ENCODE data around the gene GPALPP1. TPM values are rescaled to one million over a fixed set of nuclear protein-coding genes. Genes with fewer than 3 reads are reported as not detected.
"Not testable (repeated sequence)": the region's sequence is repeated elsewhere in the genome, so short reads cannot be mapped to it uniquely, and the experiment has no call there.

GPALPP1 gene
- polyA plus RNA-seq, 4 donors = 6.8 to 32.5 (median 10.0) TPM

GRCh38 chr13:45016792-45017425 is 27.6 kb downstream of the GPALPP1 start:
- Histone ChIP-seq H3K27me3 (ENCODE audit: control insufficient read depth in 3 of 3, insufficient read depth in 3 of 3, low read length in 3 of 3) (no peaks in the 10 kb centered on the region), H3K27ac (ENCODE audit: low read depth in 1 of 3, low read length in 2 of 3) (no peak overlapping the region), H3K4me3 (ENCODE audit: low read depth in 1 of 3, low read length in 3 of 3) (no peak overlapping the region), H3K36me3 (ENCODE audit: control insufficient read depth in 3 of 3, insufficient read depth in 2 of 3, low read depth in 1 of 3, low read length in 3 of 3) (peaks cover 2 to 22% (median 4%) of the 10 kb centered on the region in 3 donors), H3K9me3 (ENCODE audit: control insufficient read depth in 2 of 2, insufficient read depth in 1 of 2, low read depth in 1 of 2, low read length in 1 of 2) (no peaks in the 10 kb centered on the region), H3K4me1 (ENCODE audit: control insufficient read depth in 3 of 3, insufficient read depth in 2 of 3, low read depth in 1 of 3, low read length in 2 of 3) (no peaks in the 10 kb centered on the region)
- DNase-seq (no peak), FAIRE-seq (no peak)
- WGBS, 3 donors = 90 to 95% (median 95%) methylated on average over 3 of the region's 3 CpGs

- H3K4me1 ChIP-seq (ENCODE audit: control insufficient read depth in 3 of 3, insufficient read depth in 2 of 3, low read depth in 1 of 3, low read length in 2 of 3); H3K27ac ChIP-seq (ENCODE audit: low read depth in 1 of 3, low read length in 2 of 3); FAIRE-seq; H3K9me3 ChIP-seq (ENCODE audit: control insufficient read depth in 2 of 2, insufficient read depth in 1 of 2, low read depth in 1 of 2, low read length in 1 of 2); DNase-seq; H3K27me3 ChIP-seq (ENCODE audit: control insufficient read depth in 3 of 3, insufficient read depth in 3 of 3, low read length in 3 of 3); H3K4me3 ChIP-seq (ENCODE audit: low read depth in 1 of 3, low read length in 3 of 3): not testable (repeated sequence)
- H3K36me3 ChIP-seq (ENCODE audit: control insufficient read depth in 3 of 3, insufficient read depth in 2 of 3, low read depth in 1 of 3, low read length in 3 of 3) = peaks cover 2 to 33% (median 2%) of the 10 kb centered on the region in 3 donors
- WGBS, 3 donors = 95 to 97% (median 97%) methylated on average over 7 of the region's 7 CpGs
These were observed 30.6 kb downstream of the GPALPP1 start for GRCh38 chr13:45019981-45020380.

GRCh38 chr13:45021250-45021649 is 31.9 kb downstream of the GPALPP1 start:
- no peak overlapping the region for H3K4me3 ChIP-seq (ENCODE audit: low read depth in 1 of 3, low read length in 3 of 3)
- 78 to 95% (median 88%) methylated on average over 3 of the region's 3 CpGs for WGBS, 3 donors
- DNase-seq = no peak
- H3K9me3 ChIP-seq (ENCODE audit: control insufficient read depth in 2 of 2, insufficient read depth in 1 of 2, low read depth in 1 of 2, low read length in 1 of 2) = no peaks in the 10 kb centered on the region
- H3K27me3 ChIP-seq (ENCODE audit: control insufficient read depth in 3 of 3, insufficient read depth in 3 of 3, low read length in 3 of 3) = no peaks in the 10 kb centered on the region
- H3K4me1 ChIP-seq (ENCODE audit: control insufficient read depth in 3 of 3, insufficient read depth in 2 of 3, low read depth in 1 of 3, low read length in 2 of 3) = no peaks in the 10 kb centered on the region
- no peak overlapping the region for H3K27ac ChIP-seq (ENCODE audit: low read depth in 1 of 3, low read length in 2 of 3)
- peaks cover 0 to 32% (median 2%) of the 10 kb centered on the region in 3 donors for H3K36me3 ChIP-seq (ENCODE audit: control insufficient read depth in 3 of 3, insufficient read depth in 2 of 3, low read depth in 1 of 3, low read length in 3 of 3)
- FAIRE-seq = no peak

GRCh38 chr13:45024847-45025246 is 35.5 kb downstream of the GPALPP1 start:
- H3K27ac ChIP-seq (ENCODE audit: low read depth in 1 of 3, low read length in 2 of 3) = no peak overlapping the region
- no peaks in the 10 kb centered on the region for H3K4me1 ChIP-seq (ENCODE audit: control insufficient read depth in 3 of 3, insufficient read depth in 2 of 3, low read depth in 1 of 3, low read length in 2 of 3)
- 98% methylated on average over 2 of the region's 2 CpGs for WGBS, 3 donors
- H3K27me3 ChIP-seq (ENCODE audit: control insufficient read depth in 3 of 3, insufficient read depth in 3 of 3, low read length in 3 of 3) = no peaks in the 10 kb centered on the region
- H3K36me3 ChIP-seq (ENCODE audit: control insufficient read depth in 3 of 3, insufficient read depth in 2 of 3, low read depth in 1 of 3, low read length in 3 of 3) = peaks cover 0 to 24% (median 0%) of the 10 kb centered on the region in 3 donors
- DNase-seq = no peak
- FAIRE-seq = no peak
- no peaks in the 10 kb centered on the region for H3K9me3 ChIP-seq (ENCODE audit: control insufficient read depth in 2 of 2, insufficient read depth in 1 of 2, low read depth in 1 of 2, low read length in 1 of 2)
- no peak overlapping the region for H3K4me3 ChIP-seq (ENCODE audit: low read depth in 1 of 3, low read length in 3 of 3)

GRCh38 chr13:45034342-45034741 is 45.0 kb downstream of the GPALPP1 start:
- Histone ChIP-seq H3K4me1 (ENCODE audit: control insufficient read depth in 3 of 3, insufficient read depth in 2 of 3, low read depth in 1 of 3, low read length in 2 of 3) (peaks cover 0 to 3% (median 0%) of the 10 kb centered on the region in 3 donors), H3K36me3 (ENCODE audit: control insufficient read depth in 3 of 3, insufficient read depth in 2 of 3, low read depth in 1 of 3, low read length in 3 of 3) (peaks cover 0 to 8% (median 0%) of the 10 kb centered on the region in 3 donors), H3K27ac (ENCODE audit: low read depth in 1 of 3, low read length in 2 of 3) (no peak overlapping the region), H3K9me3 (ENCODE audit: control insufficient read depth in 2 of 2, insufficient read depth in 1 of 2, low read depth in 1 of 2, low read length in 1 of 2) (no peaks in the 10 kb centered on the region), H3K27me3 (ENCODE audit: control insufficient read depth in 3 of 3, insufficient read depth in 3 of 3, low read length in 3 of 3) (no peaks in the 10 kb centered on the region), H3K4me3 (ENCODE audit: low read depth in 1 of 3, low read length in 3 of 3) (no peak overlapping the region)
- DNase-seq (no peak), FAIRE-seq (no peak)
- 94 to 99% (median 99%) methylated on average over 2 of the region's 2 CpGs for WGBS, 3 donors

GRCh38 chr13:45036206-45036605 is 46.9 kb downstream of the GPALPP1 start:
- DNase-seq (peak; percentile 17 to 55), FAIRE-seq (no peak)
- Histone ChIP-seq H3K4me3 (ENCODE audit: low read depth in 1 of 3, low read length in 3 of 3) (no peak overlapping the region), H3K9me3 (ENCODE audit: control insufficient read depth in 2 of 2, insufficient read depth in 1 of 2, low read depth in 1 of 2, low read length in 1 of 2) (no peaks in the 10 kb centered on the region), H3K27ac (ENCODE audit: low read depth in 1 of 3, low read length in 2 of 3) (no peak overlapping the region), H3K4me1 (ENCODE audit: control insufficient read depth in 3 of 3, insufficient read depth in 2 of 3, low read depth in 1 of 3, low read length in 2 of 3) (peaks cover 0 to 3% (median 0%) of the 10 kb centered on the region in 3 donors), H3K36me3 (ENCODE audit: control insufficient read depth in 3 of 3, insufficient read depth in 2 of 3, low read depth in 1 of 3, low read length in 3 of 3) (peaks cover 0 to 3% (median 0%) of the 10 kb centered on the region in 3 donors), H3K27me3 (ENCODE audit: control insufficient read depth in 3 of 3, insufficient read depth in 3 of 3, low read length in 3 of 3) (no peaks in the 10 kb centered on the region)

GRCh38 chr13:45040173-45040572 is 50.8 kb downstream of the GPALPP1 start:
- H3K4me3 ChIP-seq (ENCODE audit: low read depth in 1 of 3, low read length in 3 of 3) = no peak overlapping the region
- H3K36me3 ChIP-seq (ENCODE audit: control insufficient read depth in 3 of 3, insufficient read depth in 2 of 3, low read depth in 1 of 3, low read length in 3 of 3) = peaks cover 0 to 3% (median 0%) of the 10 kb centered on the region in 3 donors
- no peaks in the 10 kb centered on the region for H3K9me3 ChIP-seq (ENCODE audit: control insufficient read depth in 2 of 2, insufficient read depth in 1 of 2, low read depth in 1 of 2, low read length in 1 of 2)
- FAIRE-seq (no peak), DNase-seq (no peak)
- H3K4me1 ChIP-seq (ENCODE audit: control insufficient read depth in 3 of 3, insufficient read depth in 2 of 3, low read depth in 1 of 3, low read length in 2 of 3) = peaks cover 0 to 3% (median 0%) of the 10 kb centered on the region in 3 donors
- no peak overlapping the region for H3K27ac ChIP-seq (ENCODE audit: low read depth in 1 of 3, low read length in 2 of 3)
- no peaks in the 10 kb centered on the region for H3K27me3 ChIP-seq (ENCODE audit: control insufficient read depth in 3 of 3, insufficient read depth in 3 of 3, low read length in 3 of 3)
- WGBS, 3 donors = 82 to 94% (median 88%) methylated on average over 1 of the region's 1 CpG

- DNase-seq (no peak), FAIRE-seq (no peak)
- H3K4me3 ChIP-seq (ENCODE audit: low read depth in 1 of 3, low read length in 3 of 3) = no peak overlapping the region
- H3K9me3 ChIP-seq (ENCODE audit: control insufficient read depth in 2 of 2, insufficient read depth in 1 of 2, low read depth in 1 of 2, low read length in 1 of 2) = no peaks in the 10 kb centered on the region
- peaks cover 0 to 3% (median 0%) of the 10 kb centered on the region in 3 donors for H3K36me3 ChIP-seq (ENCODE audit: control insufficient read depth in 3 of 3, insufficient read depth in 2 of 3, low read depth in 1 of 3, low read length in 3 of 3)
- H3K4me1 ChIP-seq (ENCODE audit: control insufficient read depth in 3 of 3, insufficient read depth in 2 of 3, low read depth in 1 of 3, low read length in 2 of 3) = peaks cover 0 to 3% (median 0%) of the 10 kb centered on the region in 3 donors
- 87 to 91% (median 90%) methylated on average over 3 of the region's 3 CpGs for WGBS, 3 donors
- H3K27ac ChIP-seq (ENCODE audit: low read depth in 1 of 3, low read length in 2 of 3) = no peak overlapping the region
- no peaks in the 10 kb centered on the region for H3K27me3 ChIP-seq (ENCODE audit: control insufficient read depth in 3 of 3, insufficient read depth in 3 of 3, low read length in 3 of 3)
These were observed 51.3 kb downstream of the GPALPP1 start for GRCh38 chr13:45040622-45041021.

- WGBS, 3 donors = 75 to 88% (median 81%) methylated on average over 3 of the region's 3 CpGs
- DNase-seq (no peak), FAIRE-seq (no peak)
- no peak overlapping the region for H3K27ac ChIP-seq (ENCODE audit: low read depth in 1 of 3, low read length in 2 of 3)
- H3K27me3 ChIP-seq (ENCODE audit: control insufficient read depth in 3 of 3, insufficient read depth in 3 of 3, low read length in 3 of 3) = no peaks in the 10 kb centered on the region
- H3K4me3 ChIP-seq (ENCODE audit: low read depth in 1 of 3, low read length in 3 of 3) = no peak overlapping the region
- H3K36me3 ChIP-seq (ENCODE audit: control insufficient read depth in 3 of 3, insufficient read depth in 2 of 3, low read depth in 1 of 3, low read length in 3 of 3) = peaks cover 0 to 3% (median 0%) of the 10 kb centered on the region in 3 donors
- H3K4me1 ChIP-seq (ENCODE audit: control insufficient read depth in 3 of 3, insufficient read depth in 2 of 3, low read depth in 1 of 3, low read length in 2 of 3) = peaks cover 0 to 2% (median 0%) of the 10 kb centered on the region in 3 donors
- no peaks in the 10 kb centered on the region for H3K9me3 ChIP-seq (ENCODE audit: control insufficient read depth in 2 of 2, insufficient read depth in 1 of 2, low read depth in 1 of 2, low read length in 1 of 2)
These were observed 53.2 kb downstream of the GPALPP1 start for GRCh38 chr13:45042539-45042938.
